H9 (cell line): ENCODE data around the gene CPT1A. TPM values are rescaled to one million over a fixed set of nuclear protein-coding genes. Genes with fewer than 3 reads are reported as not detected.

Experiments
- DNase-seq: peaks from one replicate; pipeline ENCODE4 v3.0.0-alpha.2; 2017
- H2AFZ ChIP-seq: one replicate; pipeline ENCODE4 v1.6.1; 2013; ENCODE audit warnings: mild to moderate bottlenecking, low read length, control low read depth, moderate library complexity
- H2AK5ac ChIP-seq: 2 replicates; pipeline ENCODE4 v1.6.1; 2013; ENCODE audit warnings: low read length, control low read depth, mixed read lengths; ENCODE audit not compliant: insufficient read length
- H2BK120ac ChIP-seq: one replicate; pipeline ENCODE4 v1.6.1; 2013; ENCODE audit warnings: low read depth, mild to moderate bottlenecking, low read length, control low read depth, inconsistent platforms; ENCODE audit not compliant: poor library complexity, severe bottlenecking
- H2BK12ac ChIP-seq: 2 replicates; pipeline ENCODE4 v1.6.1; 2013; ENCODE audit warnings: low read length, control low read depth, mixed read lengths, low read depth; ENCODE audit not compliant: insufficient read length
- H2BK15ac ChIP-seq: 2 replicates; pipeline ENCODE4 v1.6.1; 2013; ENCODE audit warnings: low read depth, low read length, control low read depth
- H2BK20ac ChIP-seq: one replicate; pipeline ENCODE4 v1.6.1; 2013; ENCODE audit warnings: low read depth, mild to moderate bottlenecking, low read length, control low read depth, inconsistent platforms; ENCODE audit not compliant: poor library complexity, severe bottlenecking
- H2BK5ac ChIP-seq: 2 replicates; pipeline ENCODE4 v1.6.1; 2013; ENCODE audit warnings: low read length, control low read depth, mixed read lengths; ENCODE audit not compliant: insufficient read length
- H3K14ac ChIP-seq: 2 replicates; pipeline ENCODE4 v1.6.1; 2013; ENCODE audit warnings: low read length, control low read depth; ENCODE audit not compliant: insufficient read depth
- H3K18ac ChIP-seq: 2 replicates; pipeline ENCODE4 v1.6.1; 2013; ENCODE audit warnings: low read depth, mild to moderate bottlenecking, mixed read lengths, low read length, control low read depth; ENCODE audit not compliant: insufficient read length
- H3K23ac ChIP-seq: 2 replicates; pipeline ENCODE4 v1.6.1; 2013; ENCODE audit warnings: low read length, control low read depth, mixed read lengths, low read depth; ENCODE audit not compliant: insufficient read length
- H3K23me2 ChIP-seq: 2 replicates; pipeline ENCODE4 v1.6.1; 2013; ENCODE audit warnings: low read depth, mild to moderate bottlenecking, mixed read lengths, low read length, control low read depth; ENCODE audit not compliant: insufficient read length, poor library complexity, severe bottlenecking
- H3K27ac ChIP-seq: 2 replicates; pipeline ENCODE4 v1.5.1; 2013; ENCODE audit warnings: low read length, control low read depth, mixed read lengths, low read depth; ENCODE audit not compliant: insufficient read length
- H3K27me3 ChIP-seq: 2 replicates; pipeline ENCODE4 v1.6.1; 2013; ENCODE audit warnings: low read length, control low read depth, inconsistent platforms; ENCODE audit not compliant: insufficient read depth
- H3K4ac ChIP-seq: 2 replicates; pipeline ENCODE4 v1.6.1; 2013; ENCODE audit warnings: low read depth, mild to moderate bottlenecking, control low read depth, inconsistent platforms, low read length, moderate library complexity
- H3K4me1 ChIP-seq: 2 replicates; pipeline ENCODE4 v1.6.1; 2013; ENCODE audit warnings: low read length, control low read depth, inconsistent platforms; ENCODE audit not compliant: insufficient read depth
- H3K4me2 ChIP-seq: 2 replicates; pipeline ENCODE4 v1.6.1; 2013; ENCODE audit warnings: low read length, control low read depth, mixed read lengths; ENCODE audit not compliant: insufficient read length, insufficient read depth
- H3K56ac ChIP-seq: 2 replicates; pipeline ENCODE4 v1.6.1; 2013; ENCODE audit warnings: low read depth, mild to moderate bottlenecking, mixed read lengths, low read length, control low read depth; ENCODE audit not compliant: insufficient read length
- H3K79me1 ChIP-seq: 2 replicates; pipeline ENCODE4 v1.6.1; 2013; ENCODE audit warnings: low read depth, mild to moderate bottlenecking, moderate library complexity, low read length, control low read depth, inconsistent platforms; ENCODE audit not compliant: insufficient read depth, poor library complexity, severe bottlenecking
- H3K79me2 ChIP-seq: 2 replicates; pipeline ENCODE4 v1.6.1; 2013; ENCODE audit warnings: low read length, control low read depth, inconsistent platforms; ENCODE audit not compliant: insufficient read depth
- H3K9ac ChIP-seq: 2 replicates; pipeline ENCODE4 v1.6.1; 2013; ENCODE audit warnings: low read length, control low read depth, mixed read lengths; ENCODE audit not compliant: insufficient read length; ENCODE audit errors: extremely low read depth
- H3K9me3 ChIP-seq: one replicate; pipeline ENCODE4 v1.6.1; 2013; ENCODE audit warnings: low read depth, low read length, inconsistent platforms; ENCODE audit not compliant: control insufficient read depth
- H3T11ph ChIP-seq: one replicate; pipeline ENCODE4 v1.6.1; 2013; ENCODE audit warnings: mild to moderate bottlenecking, low read length, control low read depth, inconsistent platforms
- H4K20me1 ChIP-seq: one replicate; pipeline ENCODE4 v1.6.1; 2013; ENCODE audit not compliant: control insufficient read depth, insufficient read length, insufficient read depth
- H4K5ac ChIP-seq: 2 replicates; pipeline ENCODE4 v1.6.1; 2013; ENCODE audit warnings: low read depth, mild to moderate bottlenecking, mixed read lengths, low read length, control low read depth; ENCODE audit not compliant: insufficient read length
- H4K8ac ChIP-seq: replicated peaks from 2 replicates; pipeline ENCODE4 v1.6.1; 2013; ENCODE audit warnings: low read length, control low read depth, mixed read lengths, low read depth; ENCODE audit not compliant: insufficient read length
- H4K91ac ChIP-seq: 2 replicates; pipeline ENCODE4 v1.6.1; 2013; ENCODE audit warnings: low read depth, mild to moderate bottlenecking, moderate library complexity, mixed read lengths, low read length, control low read depth; ENCODE audit not compliant: insufficient read length
- H3K27ac Mint-ChIP-seq, 3 experiments: 2 replicates in 2 of 3; 3 replicates in 1 of 3; pipeline ENCODE4 v1.8.0; 2020 to 2021; ENCODE audit warnings: mixed read lengths in 3 of 3, mild to moderate bottlenecking in 1 of 3, moderate library complexity in 1 of 3
- H3K27me3 Mint-ChIP-seq: 2 replicates; pipeline ENCODE4 v1.8.0; 2021; ENCODE audit warnings: low read depth, mild to moderate bottlenecking, moderate library complexity, mixed read lengths
- H3K36me3 Mint-ChIP-seq, 3 experiments: 2 replicates in 2 of 3; 3 replicates in 1 of 3; pipeline ENCODE4 v1.8.0; 2020 to 2021; ENCODE audit warnings: low read depth in 3 of 3, mixed read lengths in 3 of 3; ENCODE audit not compliant: insufficient read depth in 1 of 3
- H3K4me1 Mint-ChIP-seq, 2 experiments: 2 replicates each; pipeline ENCODE4 v1.8.0; 2020; ENCODE audit warnings: mixed read lengths in 2 of 2
- H3K4me3 Mint-ChIP-seq, 2 experiments: 2 replicates in 1 of 2; 3 replicates in 1 of 2; pipeline ENCODE4 v1.8.0; 2020 to 2021; ENCODE audit warnings: mild to moderate bottlenecking in 2 of 2, mixed read lengths in 2 of 2, moderate library complexity in 1 of 2
- H3K9me3 Mint-ChIP-seq, 2 experiments: 2 replicates in 1 of 2; 3 replicates in 1 of 2; pipeline ENCODE4 v1.8.0; 2020; ENCODE audit warnings: mild to moderate bottlenecking in 2 of 2, mixed read lengths in 2 of 2, moderate library complexity in 1 of 2
- CTCF ChIP-seq: fragments of 200-600 bp; sonication (generic); conservative IDR thresholded peaks from 3 replicates; pipeline ENCODE4 v1.8.0; 2021; ENCODE audit warnings: antibody characterized with exemption, mild to moderate bottlenecking
- WGBS: extraction: QIAGEN DNeasy Blood & Tissue Kit; methylation state at CpG from one replicate; pipeline ENCODE4 v1.1.7; 2013; ENCODE audit warnings: missing lambda C conversion rate, low lambda C conversion rate, mixed read lengths; ENCODE audit not compliant: insufficient read length; ENCODE audit errors: extremely low coverage; 5-methylcytosine and 5-hydroxymethylcytosine counted together
- total RNA-seq: library from RNA; stranded (reverse); gene quantifications from 2 replicates; pipeline ENCODE4 v1.2.1, GENCODE V29; 2021

CPT1A gene
- total RNA-seq, 1 experiment from 2014 or later, result 7.5 TPM

GRCh38 chr11:68810164-68810563, 31.6 kb downstream of the CPT1A start:
- Histone ChIP-seq H3K4ac (no peak overlapping the region), H2AFZ (no peak overlapping the region), H2BK5ac (no peak overlapping the region), H3K4me2 (no peak overlapping the region), H4K91ac (no peak overlapping the region), H2BK120ac (no peak overlapping the region), H4K20me1 (no peaks in the 10 kb centered on the region), H3T11ph (no peak overlapping the region), H2BK12ac (no peak overlapping the region), H3K79me1 (no peaks in the 10 kb centered on the region), H3K56ac (no peak overlapping the region), H3K23me2 (no peaks in the 10 kb centered on the region), H3K27ac (no peak overlapping the region), H3K27me3 (no peaks in the 10 kb centered on the region), H4K8ac (no peak overlapping the region), H3K9me3 (no peaks in the 10 kb centered on the region), H2AK5ac (no peak overlapping the region), H2BK20ac (no peak overlapping the region), H4K5ac (no peak overlapping the region), H3K79me2 (no peaks in the 10 kb centered on the region), H3K4me1 (no peaks in the 10 kb centered on the region), H3K14ac (no peak overlapping the region), H2BK15ac (no peak overlapping the region), H3K18ac (no peak overlapping the region), H3K23ac (no peak overlapping the region), H3K9ac (no peak overlapping the region)
- Mint-ChIP-seq H3K9me3 (no peaks in the 10 kb centered on the region), H3K27me3 (no peaks in the 10 kb centered on the region), H3K36me3 (no peaks in the 10 kb centered on the region), H3K4me3 (no peak overlapping the region), H3K4me1 (no peaks in the 10 kb centered on the region), H3K27ac (no peak overlapping the region)
- no peak for TF ChIP-seq CTCF
- no peak for DNase-seq
- WGBS, result no CpG with 5 or more reads among the region's 7 CpGs
